DOHH2 (cell line): ENCODE measurements around the gene OR10A2.

Experiments
- H3F3A ChIP-seq: fragments of 200-600 bp; sonication (generic), shearing (Covaris generic); 2 replicates; pipeline ENCODE4 v1.6.0; 2016; ENCODE audit warnings: antibody characterized with exemption, mild to moderate bottlenecking; ENCODE audit not compliant: control insufficient read depth, insufficient read depth
- H3K27ac ChIP-seq: fragments of 200-600 bp; sonication (generic); 2 replicates; pipeline ENCODE4 v1.5.1; 2014; ENCODE audit warnings: low read depth, mild to moderate bottlenecking, low read length, moderate library complexity
- H3K27me3 ChIP-seq: fragments of 200-600 bp; sonication (generic); 2 replicates; pipeline ENCODE4 v1.6.1; 2014; ENCODE audit warnings: mild to moderate bottlenecking, low read length, mixed read lengths; ENCODE audit not compliant: control insufficient read depth
- H3K36me3 ChIP-seq: fragments of 200-600 bp; sonication (generic); 2 replicates; pipeline ENCODE4 v1.6.1; 2014; ENCODE audit warnings: mild to moderate bottlenecking, low read length, moderate library complexity, mixed read lengths; ENCODE audit not compliant: control insufficient read depth
- H3K4me1 ChIP-seq: fragments of 200-600 bp; sonication (generic); 2 replicates; pipeline ENCODE4 v1.6.1; 2014; ENCODE audit warnings: mild to moderate bottlenecking, low read length, mixed read lengths; ENCODE audit not compliant: control insufficient read depth
- H3K4me2 ChIP-seq: fragments of 200-600 bp; sonication (generic); 2 replicates; pipeline ENCODE4 v1.6.0; 2014; ENCODE audit warnings: mild to moderate bottlenecking, low read length, moderate library complexity
- H3K4me3 ChIP-seq: fragments of 200-600 bp; sonication (generic); 2 replicates; pipeline ENCODE4 v1.5.1; 2014; ENCODE audit warnings: mild to moderate bottlenecking, low read length, mixed read lengths
- H3K79me2 ChIP-seq: fragments of 200-600 bp; sonication (generic); 2 replicates; pipeline ENCODE4 v1.6.1; 2014; ENCODE audit warnings: mild to moderate bottlenecking, low read length, mixed read lengths; ENCODE audit not compliant: control insufficient read depth
- H3K9me2 ChIP-seq: fragments of 200-600 bp; sonication (generic); replicated peaks from 2 replicates; pipeline ENCODE4 v1.6.1; 2014; ENCODE audit warnings: mild to moderate bottlenecking, low read length, mixed read lengths; ENCODE audit not compliant: control insufficient read depth
- H3K9me3 ChIP-seq: fragments of 200-600 bp; sonication (generic); 2 replicates; pipeline ENCODE4 v1.6.1; 2014; ENCODE audit warnings: antibody characterized with exemption, low read length, mixed read lengths; ENCODE audit not compliant: control insufficient read depth, insufficient read depth
- H4K20me1 ChIP-seq: fragments of 200-600 bp; sonication (generic); 2 replicates; pipeline ENCODE4 v1.6.0; 2014; ENCODE audit warnings: low read depth, mild to moderate bottlenecking, antibody characterized with exemption, low read length, moderate library complexity; ENCODE audit not compliant: control insufficient read depth, insufficient read depth
- CTCF ChIP-seq: fragments of 200-600 bp; sonication (generic); IDR thresholded peaks from one replicate; pipeline ENCODE4 v1.5.1; 2014; ENCODE audit warnings: antibody characterized with exemption, mild to moderate bottlenecking, low read depth, low read length; ENCODE audit not compliant: poor library complexity, severe bottlenecking
- EZH2phosphoT487 ChIP-seq: fragments of 200-600 bp; sonication (generic); IDR thresholded peaks from 2 replicates; pipeline ENCODE4 v1.6.1; 2017; ENCODE audit warnings: borderline replicate concordance, mild to moderate bottlenecking, antibody characterized with exemption, low read length, moderate library complexity, mixed read lengths

OR10A2 gene

GRCh38 chr11:6919698-6920097, 56.8 kb downstream of the OR10A2 start:
- H4K20me1 ChIP-seq, result no peaks in the 10 kb centered on the region
- no peaks in the 10 kb centered on the region for H3K9me3 ChIP-seq
- H3K36me3 ChIP-seq, result no peaks in the 10 kb centered on the region
- H3K4me1 ChIP-seq, result no peaks in the 10 kb centered on the region
- no peaks in the 10 kb centered on the region for H3K27me3 ChIP-seq
- no peak for TF ChIP-seq EZH2phosphoT487
- no peak for TF ChIP-seq CTCF
- no peaks in the 10 kb centered on the region for H3K79me2 ChIP-seq
- H3K9me2 ChIP-seq, result no peaks in the 10 kb centered on the region
- no peak overlapping the region for H3K27ac ChIP-seq
- H3K4me2 ChIP-seq, result no peak overlapping the region
- no peaks in the 10 kb centered on the region for H3F3A ChIP-seq
- no peak overlapping the region for H3K4me3 ChIP-seq

DNA sequence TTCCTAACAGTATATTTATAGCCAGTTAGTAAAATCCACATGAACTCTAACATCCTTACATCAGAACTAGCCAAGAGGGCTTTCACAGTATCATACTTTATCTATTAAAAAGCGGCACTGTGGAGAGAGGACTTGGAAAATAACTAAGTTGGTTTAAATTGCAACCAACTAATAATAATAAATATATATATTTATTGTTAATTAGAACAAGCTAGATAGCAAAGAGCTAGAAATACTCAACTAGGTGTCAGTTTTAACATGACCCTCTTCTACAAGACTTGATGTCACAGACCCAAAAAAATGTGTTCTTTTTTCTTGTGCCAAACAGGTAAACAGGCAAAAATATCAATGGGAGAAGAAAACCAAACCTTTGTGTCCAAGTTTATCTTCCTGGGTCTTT, 57.8 kb downstream of the OR10A2 start, which contains the start of gene OR2D3:
OR2D3 (plus strand) TSS at position 301 of the 400 bp plus-strand sequence; CDS start at position 301, 0 bp downstream.
- Histone ChIP-seq H4K20me1 (no peaks in the 10 kb centered on the region), H3K9me3 (no peaks in the 10 kb centered on the region), H3K4me2 (no peak within 1 kb of the TSS), H3K27me3 (no peaks in the 10 kb centered on the region), H3K9me2 (no peaks in the 10 kb centered on the region), H3K4me1 (peaks cover 2% of the 10 kb centered on the region), H3K36me3 (no peaks in the 10 kb centered on the region), H3K27ac (no peak within 1 kb of the TSS), H3K79me2 (no peaks in the 10 kb centered on the region), H3F3A (peaks cover 5% of the 10 kb centered on the region; the same call in 1 of the 2 replicates), H3K4me3 (no peak within 1 kb of the TSS)
- no peak for TF ChIP-seq EZH2phosphoT487
- no peak for TF ChIP-seq CTCF
